Muscle layer of colon (tissue), 2 donors: ENCODE measurements around the gene OR6B3.

ENCODE experiments used
- H3K27ac ChIP-seq: one replicate; pipeline ENCODE4 v1.7.0; 2013; ENCODE audit warnings: low read depth, mild to moderate bottlenecking, low read length, moderate library complexity
- H3K27me3 ChIP-seq, 2 donors: one replicate each; pipeline ENCODE4 v1.7.0; 2013; ENCODE audit warnings: low read length in 2 of 2, mild to moderate bottlenecking in 2 of 2; ENCODE audit not compliant: insufficient read depth in 2 of 2, control insufficient read depth in 1 of 2
- H3K36me3 ChIP-seq: one replicate; pipeline ENCODE4 v1.7.0; 2013; ENCODE audit warnings: mild to moderate bottlenecking, low read length; ENCODE audit not compliant: insufficient read depth
- H3K4me1 ChIP-seq: one replicate; pipeline ENCODE4 v1.7.0; 2013; ENCODE audit warnings: mild to moderate bottlenecking, low read length; ENCODE audit not compliant: insufficient read depth
- H3K4me3 ChIP-seq, 2 donors: one replicate each; pipeline ENCODE4 v1.7.0; 2013; ENCODE audit warnings: low read length in 2 of 2, low read depth in 1 of 2, mild to moderate bottlenecking in 1 of 2, moderate library complexity in 1 of 2
- H3K9ac ChIP-seq: one replicate; pipeline ENCODE4 v1.7.0; 2013; ENCODE audit warnings: low read length
- H3K9me3 ChIP-seq: one replicate; pipeline ENCODE4 v1.7.0; 2013; ENCODE audit warnings: mild to moderate bottlenecking, low read length
- donor health status: abdominal sarcoma.
- donor health status: Adenocarcinoma of cecum.

Gene OR6B3

GRCh38 chr2:240043279-240043989 is 9.9 kb downstream of the OR6B3 start:
- Histone ChIP-seq H3K9ac (no peak overlapping the region), H3K27ac (no peak overlapping the region), H3K4me1 (no peaks in the 10 kb centered on the region), H3K36me3 (no peaks in the 10 kb centered on the region), H3K27me3 (no peaks in the 10 kb centered on the region), H3K4me3 (no peak overlapping the region), H3K9me3 (no peaks in the 10 kb centered on the region)

- Histone ChIP-seq H3K9ac (no peak overlapping the region), H3K9me3 (no peaks in the 10 kb centered on the region), H3K36me3 (no peaks in the 10 kb centered on the region), H3K27ac (no peak overlapping the region), H3K4me3 (no peak overlapping the region), H3K4me1 (no peaks in the 10 kb centered on the region), H3K27me3 (no peaks in the 10 kb centered on the region)
These were observed 10.6 kb downstream of the OR6B3 start for GRCh38 chr2:240042740-240043139.

GRCh38 chr2:240041363-240041762 is 12.0 kb downstream of the OR6B3 start:
- H3K27me3 ChIP-seq = no peaks in the 10 kb centered on the region
- H3K27ac ChIP-seq = no peak overlapping the region
- H3K4me3 ChIP-seq = no peak overlapping the region
- H3K36me3 ChIP-seq = no peaks in the 10 kb centered on the region
- H3K9ac ChIP-seq = no peak overlapping the region
- no peaks in the 10 kb centered on the region for H3K4me1 ChIP-seq
- H3K9me3 ChIP-seq = no peaks in the 10 kb centered on the region

- Histone ChIP-seq H3K27me3 (peaks cover 0 to 6% of the 10 kb centered on the region in 2 donors), H3K27ac (no peak overlapping the region), H3K36me3 (no peaks in the 10 kb centered on the region), H3K9me3 (no peaks in the 10 kb centered on the region), H3K4me3 (no peak overlapping the region), H3K4me1 (no peaks in the 10 kb centered on the region), H3K9ac (no peak overlapping the region)
These were observed 16.0 kb downstream of the OR6B3 start for GRCh38 chr2:240037358-240037757.

- no peaks in the 10 kb centered on the region for H3K4me1 ChIP-seq
- no peak overlapping the region for H3K9ac ChIP-seq
- no peaks in the 10 kb centered on the region for H3K36me3 ChIP-seq
- no peaks in the 10 kb centered on the region for H3K9me3 ChIP-seq
- no peak overlapping the region for H3K27ac ChIP-seq
- H3K4me3 ChIP-seq = no peak overlapping the region
- peaks cover 0 to 6% of the 10 kb centered on the region in 2 donors for H3K27me3 ChIP-seq
These were observed 20.0 kb downstream of the OR6B3 start for GRCh38 chr2:240033330-240033678.

- Histone ChIP-seq H3K9ac (no peak overlapping the region), H3K27ac (no peak overlapping the region), H3K36me3 (no peaks in the 10 kb centered on the region), H3K4me3 (no peak overlapping the region), H3K27me3 (peaks cover 0 to 6% of the 10 kb centered on the region in 2 donors), H3K4me1 (no peaks in the 10 kb centered on the region), H3K9me3 (no peaks in the 10 kb centered on the region)
These were observed 20.7 kb downstream of the OR6B3 start for GRCh38 chr2:240032406-240033329.

GRCh38 chr2:240030379-240031094 is 22.8 kb downstream of the OR6B3 start, which contains the start of gene OR6B2:
OR6B2 (minus strand) TSS chr2:240030429; CDS start chr2:240030429, 0 bp downstream.
- Histone ChIP-seq H3K27ac (no peak within 1 kb of the TSS), H3K9me3 (no peaks in the 10 kb centered on the region), H3K4me3 (no peak within 1 kb of the TSS), H3K4me1 (no peaks in the 10 kb centered on the region), H3K36me3 (no peaks in the 10 kb centered on the region), H3K27me3 (peaks cover 0 to 6% of the 10 kb centered on the region in 2 donors), H3K9ac (no peak within 1 kb of the TSS)

GRCh38 chr2:240024766-240025165 is 28.6 kb downstream of the OR6B3 start:
- H3K27ac ChIP-seq = peak overlapping the region; percentile 88
- H3K36me3 ChIP-seq = peaks cover 20% of the 10 kb centered on the region
- H3K4me3 ChIP-seq = peak overlapping the region; percentile 86 to 98
- no peaks in the 10 kb centered on the region for H3K27me3 ChIP-seq
- H3K9me3 ChIP-seq = no peaks in the 10 kb centered on the region
- peak overlapping the region; percentile 93 for H3K9ac ChIP-seq
- peaks cover 18% of the 10 kb centered on the region for H3K4me1 ChIP-seq

GRCh38 chr2:240023792-240024191 is 29.5 kb downstream of the OR6B3 start:
- Histone ChIP-seq H3K27me3 (no peaks in the 10 kb centered on the region), H3K4me3 (peak overlapping the region in 1 of 2 donors; percentile 86), H3K9ac (no peak overlapping the region), H3K9me3 (no peaks in the 10 kb centered on the region), H3K4me1 (peaks cover 18% of the 10 kb centered on the region), H3K27ac (no peak overlapping the region), H3K36me3 (peaks cover 25% of the 10 kb centered on the region)

GRCh38 chr2:240021488-240022104 is 31.7 kb downstream of the OR6B3 start:
- no peak overlapping the region for H3K27ac ChIP-seq
- peaks cover 47% of the 10 kb centered on the region for H3K36me3 ChIP-seq
- no peaks in the 10 kb centered on the region for H3K9me3 ChIP-seq
- no peak overlapping the region for H3K9ac ChIP-seq
- peaks cover 18% of the 10 kb centered on the region for H3K4me1 ChIP-seq
- no peaks in the 10 kb centered on the region for H3K27me3 ChIP-seq
- no peak overlapping the region for H3K4me3 ChIP-seq
